Nasal cavity respiratory epithelium epithelial cell of viscerocranial mucosa (primary cell): ENCODE measurements around the gene KIF25. TPM values are rescaled to one million over a fixed set of nuclear protein-coding genes. Genes with fewer than 3 reads are reported as not detected.

Source experiments
- total RNA-seq: library from RNA; depleted of rRNA; stranded (reverse); fragments of >200 nt; gene quantifications from 2 replicates; pipeline ENCODE4 v1.2.3, GENCODE V29; 2014

KIF25 gene
- not detected in 2 replicates for total RNA-seq

GRCh38 chr6:167997642-167998041 is at the start of gene KIF25:
KIF25 (plus strand) TSS chr6:167997671; CDS start chr6:168029586, 31,915 bp downstream.

GRCh38 chr6:168078943-168079405 is 81.5 kb downstream of the KIF25 start, which contains the start of gene FRMD1:
FRMD1 (minus strand) TSS chr6:168079212; CDS start chr6:168079094, 118 bp downstream.

Other genes starting within 250 kb of the KIF25 start
- gene AFDN, start 170.8 kb upstream of the KIF25 start, total RNA-seq, result 140 and 195 TPM in 2 replicates
- not detected in 2 replicates for gene FRMD1, start 81.5 kb downstream of the KIF25 start, total RNA-seq